Chondrocyte (in vitro differentiated cells): ENCODE results near the gene HEPN1. TPM values are rescaled to one million over a fixed set of nuclear protein-coding genes. Genes with fewer than 3 reads are reported as not detected.
A peak's percentile ranks its signal among the peaks of the same experiment; 100 is the strongest.
"Not testable (repeated sequence)": the region's sequence is repeated elsewhere in the genome, so short reads cannot be mapped to it uniquely, and the experiment has no call there.

ENCODE experiments used
- DNase-seq: peaks from one replicate; pipeline ENCODE4 v3.0.0; 2021; ENCODE audit warnings: mixed read lengths, low spot score
- H3K27ac Mint-ChIP-seq: one replicate; pipeline ENCODE4 v1.8.0; 2021; ENCODE audit warnings: mild to moderate bottlenecking, moderate library complexity, mixed read lengths; ENCODE audit not compliant: unreplicated experiment
- H3K27me3 Mint-ChIP-seq: 2 replicates; pipeline ENCODE4 v1.8.0; 2021; ENCODE audit warnings: low read depth, mixed read lengths
- H3K36me3 Mint-ChIP-seq: 2 replicates; pipeline ENCODE4 v1.8.0; 2021; ENCODE audit warnings: low read depth, mixed read lengths
- H3K4me1 Mint-ChIP-seq: 2 replicates; pipeline ENCODE4 v1.8.0; 2021; ENCODE audit warnings: low read depth, mild to moderate bottlenecking, mixed read lengths
- H3K4me3 Mint-ChIP-seq: one replicate; pipeline ENCODE4 v1.8.0; 2021; ENCODE audit warnings: mild to moderate bottlenecking, moderate library complexity, mixed read lengths; ENCODE audit not compliant: unreplicated experiment
- H3K9me3 Mint-ChIP-seq: 2 replicates; pipeline ENCODE4 v1.8.0; 2021; ENCODE audit warnings: low read depth, mixed read lengths
- total RNA-seq: library from RNA; stranded (reverse); gene quantifications from 3 replicates; pipeline ENCODE4 v1.2.1, GENCODE V29; 2021
- TF ChIP-seq, protein P1 (sequence below): fragments of 200-600 bp; sonication (generic); IDR thresholded peaks from 2 replicates; pipeline ENCODE4 v1.5.0; 2021; ENCODE audit warnings: antibody characterized with exemption, mild to moderate bottlenecking, moderate library complexity

The HEPN1 gene
- total RNA-seq, 1 donor from 2014 or later: not detected

DNA sequence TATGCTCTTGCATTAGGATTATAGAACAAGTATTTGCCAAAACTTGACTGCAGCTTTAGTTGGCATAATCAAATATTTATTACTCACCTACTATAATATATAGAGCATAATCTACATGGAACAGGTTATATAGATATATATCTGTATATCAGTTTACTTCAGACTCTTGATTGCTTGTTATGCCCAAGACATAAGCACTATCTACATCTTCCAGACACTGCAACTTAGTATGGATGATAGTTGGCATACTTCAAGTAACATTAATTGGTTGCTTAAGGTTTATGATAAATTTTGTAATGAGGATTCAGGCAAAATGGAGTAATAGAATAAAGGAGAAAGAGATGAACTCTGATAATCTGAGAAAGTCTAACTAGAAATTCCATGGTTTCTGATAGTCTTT, 36.0 kb downstream of the HEPN1 start:
- Mint-ChIP-seq H3K4me1 (no peaks in the 10 kb centered on the region), H3K27ac (no peak overlapping the region), H3K27me3 (no peaks in the 10 kb centered on the region), H3K9me3 (no peaks in the 10 kb centered on the region), H3K4me3 (no peak overlapping the region), H3K36me3 (no peaks in the 10 kb centered on the region)
- TF ChIP-seq, protein P1, sequence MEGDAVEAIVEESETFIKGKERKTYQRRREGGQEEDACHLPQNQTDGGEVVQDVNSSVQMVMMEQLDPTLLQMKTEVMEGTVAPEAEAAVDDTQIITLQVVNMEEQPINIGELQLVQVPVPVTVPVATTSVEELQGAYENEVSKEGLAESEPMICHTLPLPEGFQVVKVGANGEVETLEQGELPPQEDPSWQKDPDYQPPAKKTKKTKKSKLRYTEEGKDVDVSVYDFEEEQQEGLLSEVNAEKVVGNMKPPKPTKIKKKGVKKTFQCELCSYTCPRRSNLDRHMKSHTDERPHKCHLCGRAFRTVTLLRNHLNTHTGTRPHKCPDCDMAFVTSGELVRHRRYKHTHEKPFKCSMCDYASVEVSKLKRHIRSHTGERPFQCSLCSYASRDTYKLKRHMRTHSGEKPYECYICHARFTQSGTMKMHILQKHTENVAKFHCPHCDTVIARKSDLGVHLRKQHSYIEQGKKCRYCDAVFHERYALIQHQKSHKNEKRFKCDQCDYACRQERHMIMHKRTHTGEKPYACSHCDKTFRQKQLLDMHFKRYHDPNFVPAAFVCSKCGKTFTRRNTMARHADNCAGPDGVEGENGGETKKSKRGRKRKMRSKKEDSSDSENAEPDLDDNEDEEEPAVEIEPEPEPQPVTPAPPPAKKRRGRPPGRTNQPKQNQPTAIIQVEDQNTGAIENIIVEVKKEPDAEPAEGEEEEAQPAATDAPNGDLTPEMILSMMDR: no peak
- DNase-seq: no peak

GRCh38 chr11:124961972-124962609, 43.0 kb downstream of the HEPN1 start:
- H3K4me1 Mint-ChIP-seq: no peaks in the 10 kb centered on the region
- no peak for DNase-seq
- no peaks in the 10 kb centered on the region for H3K27me3 Mint-ChIP-seq
- no peak overlapping the region for H3K27ac Mint-ChIP-seq
- H3K9me3 Mint-ChIP-seq: peaks cover 2% of the 10 kb centered on the region
- H3K36me3 Mint-ChIP-seq: peaks cover 4% of the 10 kb centered on the region
- no peak overlapping the region for H3K4me3 Mint-ChIP-seq
- TF ChIP-seq, protein P1: peak; percentile 97

GRCh38 chr11:124968197-124968596, 49.1 kb downstream of the HEPN1 start:
- peak; percentile 71 for DNase-seq
- not testable (repeated sequence) for H3K36me3 Mint-ChIP-seq, H3K4me1 Mint-ChIP-seq, H3K27me3 Mint-ChIP-seq, H3K9me3 Mint-ChIP-seq, H3K27ac Mint-ChIP-seq, H3K4me3 Mint-ChIP-seq

Other genes with a start within 250 kb of the HEPN1 start
- 8.3 to 15.2 TPM (median 9.6 TPM) in 3 replicates for gene SIAE, start 245.5 kb upstream of the HEPN1 start, total RNA-seq
- 1.7 to 3.6 TPM (median 3.2 TPM) in 3 replicates for gene SPA17, start 245.3 kb upstream of the HEPN1 start, total RNA-seq
- 1.6 to 2.4 TPM (median 1.8 TPM) in 3 replicates for gene NRGN, start 179.3 kb upstream of the HEPN1 start, total RNA-seq
- gene VSIG2, start 167.0 kb upstream of the HEPN1 start, total RNA-seq: not detected in 3 replicates
- gene ESAM, start 157.0 kb upstream of the HEPN1 start, total RNA-seq: 1.7 to 2.6 TPM (median 2.0 TPM) in 3 replicates
- 10.4 to 12.5 TPM (median 10.6 TPM) in 3 replicates for gene MSANTD2, start 118.8 kb upstream of the HEPN1 start, total RNA-seq
- gene ROBO3, start 53.8 kb upstream of the HEPN1 start, total RNA-seq: 4.9 to 12.0 TPM (median 10.9 TPM) in 3 replicates
- not detected in 3 replicates for gene ROBO4, start 21.4 kb upstream of the HEPN1 start, total RNA-seq
- gene HEPACAM, start 16.8 kb downstream of the HEPN1 start, total RNA-seq: not detected in 3 replicates
- 0.90 to 3.6 TPM (median 1.2 TPM) in 3 replicates for gene CCDC15, start 35.0 kb downstream of the HEPN1 start, total RNA-seq
- gene SLC37A2, start 144.1 kb downstream of the HEPN1 start, total RNA-seq: 0.37 to 1.2 TPM in 2 of 3 replicates, not detected in the other
- 11.5 to 15.2 TPM (median 12.0 TPM) in 3 replicates for gene TMEM218, start 192.4 kb downstream of the HEPN1 start, total RNA-seq
- 34.0 to 74.0 TPM (median 34.9 TPM) in 3 replicates for gene PKNOX2, start 245.5 kb downstream of the HEPN1 start, total RNA-seq